HFF-Myc (cell line): ENCODE measurements around the gene MBTPS1.

Experiments
- DNase-seq: peaks from one replicate; pipeline ENCODE4 v3.0.0-alpha.2; 2011; ENCODE audit warnings: low read depth; ENCODE audit errors: extremely low read depth
- H3K4me3 ChIP-seq: replicated peaks from 2 replicates; pipeline ENCODE4 v1.5.1; 2011; ENCODE audit warnings: low read depth, mild to moderate bottlenecking, control low read depth, low read length
- CTCF ChIP-seq: IDR thresholded peaks from 2 replicates; pipeline ENCODE4 v1.5.1; 2012; ENCODE audit warnings: mild to moderate bottlenecking, low read depth, low read length, control low read depth; ENCODE audit errors: missing control alignments

MBTPS1 gene

GRCh38 chr16:84071121-84071520 lies 45.6 kb downstream of the MBTPS1 start:
- no peak for TF ChIP-seq CTCF
- DNase-seq = no peak
- H3K4me3 ChIP-seq = no peak overlapping the region

- H3K4me3 ChIP-seq = no peak overlapping the region
- no peak for DNase-seq
- no peak for TF ChIP-seq CTCF
Measured at GRCh38 chr16:84069540-84069939, 47.2 kb downstream of the MBTPS1 start.

- no peak for TF ChIP-seq CTCF
- DNase-seq = no peak
- no peak overlapping the region for H3K4me3 ChIP-seq
Measured at GRCh38 chr16:84068783-84069462, 47.8 kb downstream of the MBTPS1 start.

GRCh38 chr16:84068041-84068440 lies 48.7 kb downstream of the MBTPS1 start:
- H3K4me3 ChIP-seq = no peak overlapping the region
- DNase-seq = no peak
- no peak for TF ChIP-seq CTCF

GRCh38 chr16:84067640-84068039 lies 49.1 kb downstream of the MBTPS1 start:
- no peak for TF ChIP-seq CTCF
- DNase-seq = no peak
- H3K4me3 ChIP-seq = no peak overlapping the region

GRCh38 chr16:84065536-84066132 lies 51.1 kb downstream of the MBTPS1 start:
- DNase-seq = peak; percentile 25
- no peak overlapping the region for H3K4me3 ChIP-seq
- TF ChIP-seq CTCF = peak; percentile 64
